LNCaP clone FGC (cell line): Measurements from ENCODE around the gene TRIM28.

Experiments
- DNase-seq: peaks from one replicate; pipeline ENCODE4 v3.0.0-alpha.2; 2011; ENCODE audit warnings: low read depth
- H3K4me3 ChIP-seq: 2 replicates; pipeline ENCODE4 v1.5.1; 2011; ENCODE audit warnings: mild to moderate bottlenecking, low read depth, low read length, control low read depth
- CTCF ChIP-seq: IDR thresholded peaks from 2 replicates; pipeline ENCODE4 v1.5.1; 2012; ENCODE audit warnings: mild to moderate bottlenecking; ENCODE audit not compliant: control insufficient read depth, insufficient read depth; ENCODE audit errors: extremely low read depth

Gene TRIM28

GRCh38 chr19:58546019-58546530 lies 2.2 kb downstream of the TRIM28 start:
- peak overlapping the region; percentile 94 for H3K4me3 ChIP-seq
- TF ChIP-seq CTCF = no peak
- DNase-seq = no peak

- no peak for DNase-seq
- no peak for TF ChIP-seq CTCF
- H3K4me3 ChIP-seq = no peak overlapping the region
These were observed 3.8 kb downstream of the TRIM28 start for GRCh38 chr19:58547323-58548312.

DNA sequence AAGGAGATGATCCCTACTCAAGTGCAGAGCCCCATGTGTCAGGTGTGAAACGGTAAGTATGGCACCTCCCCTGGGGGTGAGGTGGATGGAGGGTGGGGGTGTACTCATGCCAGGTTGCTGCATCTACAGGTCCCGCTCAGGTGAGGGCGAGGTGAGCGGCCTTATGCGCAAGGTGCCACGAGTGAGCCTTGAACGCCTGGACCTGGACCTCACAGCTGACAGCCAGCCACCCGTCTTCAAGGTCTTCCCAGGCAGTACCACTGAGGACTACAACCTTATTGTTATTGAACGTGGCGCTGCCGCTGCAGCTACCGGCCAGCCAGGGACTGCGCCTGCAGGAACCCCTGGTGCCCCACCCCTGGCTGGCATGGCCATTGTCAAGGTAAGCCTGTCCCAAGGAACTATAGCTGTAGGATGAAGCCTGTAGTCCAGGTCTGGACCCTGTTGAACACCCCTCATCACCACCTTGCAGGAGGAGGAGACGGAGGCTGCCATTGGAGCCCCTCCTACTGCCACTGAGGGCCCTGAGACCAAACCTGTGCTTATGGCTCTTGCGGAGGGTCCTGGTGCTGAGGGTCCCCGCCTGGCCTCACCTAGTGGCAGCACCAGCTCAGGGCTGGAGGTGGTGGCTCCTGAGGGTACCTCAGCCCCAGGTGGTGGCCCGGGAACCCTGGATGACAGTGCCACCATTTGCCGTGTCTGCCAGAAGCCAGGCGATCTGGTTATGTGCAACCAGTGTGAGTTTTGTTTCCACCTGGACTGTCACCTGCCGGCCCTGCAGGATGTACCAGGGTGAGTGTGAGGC lies 5.2 kb downstream of the TRIM28 start:
- TF ChIP-seq CTCF = no peak
- H3K4me3 ChIP-seq = no peak overlapping the region
- DNase-seq = no peak

GRCh38 chr19:58549664-58550361 lies 5.9 kb downstream of the TRIM28 start:
- DNase-seq = no peak
- no peak overlapping the region for H3K4me3 ChIP-seq
- no peak for TF ChIP-seq CTCF

DNA sequence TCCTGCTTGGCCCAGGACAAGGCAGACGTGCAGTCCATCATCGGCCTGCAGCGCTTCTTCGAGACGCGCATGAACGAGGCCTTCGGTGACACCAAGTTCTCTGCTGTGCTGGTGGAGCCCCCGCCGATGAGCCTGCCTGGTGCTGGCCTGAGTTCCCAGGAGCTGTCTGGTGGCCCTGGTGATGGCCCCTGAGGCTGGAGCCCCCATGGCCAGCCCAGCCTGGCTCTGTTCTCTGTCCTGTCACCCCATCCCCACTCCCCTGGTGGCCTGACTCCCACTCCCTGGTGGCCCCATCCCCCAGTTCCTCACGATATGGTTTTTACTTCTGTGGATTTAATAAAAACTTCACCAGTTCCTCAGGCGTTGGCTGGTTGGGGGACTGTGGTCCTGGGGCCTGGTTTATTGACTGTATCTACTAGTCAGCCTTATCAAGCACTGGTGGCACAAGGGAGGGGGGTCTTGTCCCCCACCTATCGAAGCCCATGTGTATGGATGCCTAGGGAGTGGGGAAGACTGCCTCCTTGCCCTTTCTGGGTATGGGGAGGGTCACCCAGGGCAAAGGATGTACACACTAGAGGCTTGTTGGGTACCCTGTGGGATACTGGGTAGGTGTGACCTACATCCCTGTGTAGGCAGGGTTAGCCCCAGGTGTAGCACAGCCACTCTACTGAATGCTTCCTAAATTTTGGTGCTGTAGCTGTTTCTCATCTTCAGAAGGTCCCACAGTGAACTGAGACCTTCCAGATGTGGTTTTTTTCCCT lies 6.7 kb downstream of the TRIM28 start:
- H3K4me3 ChIP-seq = no peak overlapping the region
- TF ChIP-seq CTCF = no peak
- DNase-seq = no peak

- TF ChIP-seq CTCF = no peak
- H3K4me3 ChIP-seq = no peak overlapping the region
- no peak for DNase-seq
These were observed 7.2 kb downstream of the TRIM28 start for GRCh38 chr19:58551123-58551497.
